HEK293 (cell line): Measurements from ENCODE around the gene CDT1.

Experiments used
- ELK4 ChIP-seq: IDR thresholded peaks from 2 replicates; pipeline ENCODE4 v1.6.1; 2011; ENCODE audit warnings: mild to moderate bottlenecking, low read depth, low read length, borderline replicate concordance
- GLI4 ChIP-seq: fragments of 450-650 bp; formaldehyde crosslinking; IDR thresholded peaks from 2 replicates; pipeline ENCODE4 v1.5.1; 2016; ENCODE audit warnings: missing biosample characterization, missing genetic modification characterization
- GLIS1 ChIP-seq: fragments of 450-650 bp; formaldehyde crosslinking; IDR thresholded peaks from 2 replicates; pipeline ENCODE4 v1.5.1; 2016; ENCODE audit warnings: missing biosample characterization, missing genetic modification characterization
- OVOL3 ChIP-seq: fragments of 450-650 bp; formaldehyde crosslinking; IDR thresholded peaks from 2 replicates; pipeline ENCODE4 v1.5.1; 2016; ENCODE audit warnings: missing biosample characterization, missing genetic modification characterization
- SCRT2 ChIP-seq: fragments of 450-650 bp; formaldehyde crosslinking; IDR thresholded peaks from 2 replicates; pipeline ENCODE4 v1.5.1; 2016; ENCODE audit warnings: missing biosample characterization, missing genetic modification characterization
- WT1 ChIP-seq: fragments of 450-650 bp; formaldehyde crosslinking; IDR thresholded peaks from 2 replicates; pipeline ENCODE4 v1.5.1; 2016; ENCODE audit warnings: missing biosample characterization, missing genetic modification characterization
- ZBTB21 ChIP-seq: fragments of 450-650 bp; formaldehyde crosslinking; IDR thresholded peaks from 2 replicates; pipeline ENCODE4 v1.5.1; 2017; ENCODE audit warnings: missing biosample characterization, missing genetic modification characterization
- ZBTB44 ChIP-seq: fragments of 450-650 bp; IDR thresholded peaks from 2 replicates; pipeline ENCODE4 v1.5.1; 2018; ENCODE audit warnings: missing biosample characterization, mild to moderate bottlenecking, missing genetic modification characterization
- ZBTB49 ChIP-seq: fragments of 450-650 bp; formaldehyde crosslinking; IDR thresholded peaks from 2 replicates; pipeline ENCODE4 v1.5.1; 2016; ENCODE audit warnings: missing biosample characterization, missing genetic modification characterization, low read depth
- ZBTB7A ChIP-seq: fragments of 450-650 bp; formaldehyde crosslinking; IDR thresholded peaks from 2 replicates; pipeline ENCODE4 v1.5.1; 2016; ENCODE audit warnings: low read depth, missing biosample characterization, missing genetic modification characterization
- ZNF10 ChIP-seq: fragments of 450-650 bp; formaldehyde crosslinking; IDR thresholded peaks from 2 replicates; pipeline ENCODE4 v1.5.1; 2017; ENCODE audit warnings: missing biosample characterization, missing genetic modification characterization
- ZNF112 ChIP-seq: fragments of 450-650 bp; formaldehyde crosslinking; IDR thresholded peaks from 2 replicates; pipeline ENCODE4 v1.5.0; 2017; ENCODE audit warnings: missing biosample characterization, missing genetic modification characterization
- ZNF133 ChIP-seq: fragments of 450-650 bp; formaldehyde crosslinking; IDR thresholded peaks from 2 replicates; pipeline ENCODE4 v1.5.1; 2016; ENCODE audit warnings: missing biosample characterization, missing genetic modification characterization
- ZNF157 ChIP-seq: fragments of 450-650 bp; formaldehyde crosslinking; IDR thresholded peaks from 2 replicates; pipeline ENCODE4 v1.5.1; 2016; ENCODE audit warnings: missing biosample characterization, missing genetic modification characterization
- ZNF223 ChIP-seq: fragments of 450-650 bp; formaldehyde crosslinking; IDR thresholded peaks from 2 replicates; pipeline ENCODE4 v1.5.1; 2016; ENCODE audit warnings: missing biosample characterization, missing genetic modification characterization
- ZNF23 ChIP-seq: fragments of 450-650 bp; formaldehyde crosslinking; IDR thresholded peaks from 2 replicates; pipeline ENCODE4 v1.5.1; 2016; ENCODE audit warnings: missing biosample characterization, missing genetic modification characterization, borderline replicate concordance
- ZNF239 ChIP-seq: fragments of 450-650 bp; formaldehyde crosslinking; IDR thresholded peaks from 2 replicates; pipeline ENCODE4 v1.5.1; 2016; ENCODE audit warnings: missing biosample characterization, missing genetic modification characterization
- ZNF280C ChIP-seq: fragments of 450-650 bp; formaldehyde crosslinking; IDR thresholded peaks from 2 replicates; pipeline ENCODE4 v1.5.1; 2016; ENCODE audit warnings: missing biosample characterization, missing genetic modification characterization
- ZNF366 ChIP-seq: fragments of 450-650 bp; formaldehyde crosslinking; conservative IDR thresholded peaks from 2 replicates; pipeline ENCODE4 v1.5.1; 2016; ENCODE audit warnings: missing biosample characterization, missing genetic modification characterization
- ZNF488 ChIP-seq: fragments of 450-650 bp; formaldehyde crosslinking; IDR thresholded peaks from 2 replicates; pipeline ENCODE4 v1.5.1; 2016; ENCODE audit warnings: missing biosample characterization, missing genetic modification characterization
- ZNF529 ChIP-seq: fragments of 450-650 bp; formaldehyde crosslinking; IDR thresholded peaks from 2 replicates; pipeline ENCODE4 v1.5.1; 2017; ENCODE audit warnings: missing genetic modification characterization, missing biosample characterization; ENCODE audit not compliant: insufficient replicate concordance
- ZNF561 ChIP-seq: fragments of 450-650 bp; IDR thresholded peaks from 2 replicates; pipeline ENCODE4 v1.5.1; 2018; ENCODE audit warnings: missing biosample characterization, missing genetic modification characterization, borderline replicate concordance
- ZNF623 ChIP-seq: fragments of 450-650 bp; formaldehyde crosslinking; IDR thresholded peaks from 2 replicates; pipeline ENCODE4 v1.5.1; 2016; ENCODE audit warnings: missing biosample characterization, missing genetic modification characterization
- ZNF654 ChIP-seq: fragments of 450-650 bp; formaldehyde crosslinking; IDR thresholded peaks from 2 replicates; pipeline ENCODE4 v1.5.1; 2016; ENCODE audit warnings: low read depth, missing biosample characterization, missing genetic modification characterization
- ZNF660 ChIP-seq: fragments of 450-650 bp; IDR thresholded peaks from 2 replicates; pipeline ENCODE4 v1.5.1; 2018; ENCODE audit warnings: missing biosample characterization, mild to moderate bottlenecking, missing genetic modification characterization
- ZNF768 ChIP-seq: fragments of 450-650 bp; formaldehyde crosslinking; IDR thresholded peaks from 2 replicates; pipeline ENCODE4 v1.5.1; 2018; ENCODE audit warnings: missing biosample characterization, mild to moderate bottlenecking, missing genetic modification characterization
- TF ChIP-seq, protein P1 (sequence below): fragments of 450-650 bp; formaldehyde crosslinking; IDR thresholded peaks from 2 replicates; pipeline ENCODE4 v1.5.1; 2017; ENCODE audit warnings: missing biosample characterization, missing genetic modification characterization
- TF ChIP-seq, protein P2 (sequence below): fragments of 450-650 bp; formaldehyde crosslinking; IDR thresholded peaks from 2 replicates; pipeline ENCODE4 v1.5.1; 2017; ENCODE audit warnings: missing biosample characterization, mild to moderate bottlenecking, missing genetic modification characterization, moderate library complexity

CDT1 gene

DNA sequence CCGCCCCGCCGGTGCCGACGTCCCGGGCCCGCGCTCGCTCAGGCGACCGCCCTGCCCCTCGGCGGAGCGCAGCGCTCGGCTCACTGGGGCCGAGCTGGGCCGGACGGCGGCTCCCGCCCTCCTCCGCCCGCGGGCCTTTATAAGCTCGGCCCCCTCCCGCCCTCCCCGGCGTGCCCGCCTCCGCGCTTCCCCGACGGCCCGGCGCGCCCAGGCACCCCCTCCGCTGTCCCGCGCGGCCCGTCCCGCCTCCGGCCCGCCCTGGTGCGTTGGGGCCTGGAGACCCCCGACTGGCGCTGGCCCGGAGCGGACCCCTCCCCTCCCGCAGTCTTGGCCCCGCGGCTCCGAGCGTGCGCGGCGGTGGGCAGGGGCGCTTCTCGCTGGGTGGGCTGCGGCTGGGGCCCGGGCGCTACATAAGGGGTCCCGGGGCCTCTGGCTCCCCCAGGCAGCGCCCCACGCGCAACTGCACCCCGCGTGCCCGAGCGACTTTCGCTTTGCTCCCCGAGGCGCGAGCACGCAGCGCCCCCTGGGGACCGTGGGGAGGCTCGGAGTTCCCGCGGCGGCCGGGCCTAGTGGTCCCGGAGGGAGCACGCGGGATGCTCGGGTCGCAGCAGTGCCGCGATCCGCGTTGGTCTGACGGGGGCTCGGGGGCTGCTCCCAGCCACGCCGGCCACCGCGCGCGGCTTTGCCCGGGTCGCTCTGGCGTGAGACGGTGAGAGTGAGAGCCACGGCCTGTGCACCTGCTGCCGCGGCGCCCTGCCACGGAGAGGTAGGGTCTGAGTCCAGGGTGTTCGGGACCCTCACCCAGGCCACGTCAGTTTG, 18.3 kb upstream of the CDT1 start, which contains the start of gene PIEZO1 (continued):
- no peak for TF ChIP-seq ELK4
- TF ChIP-seq ZNF112 (tag by site-specific recombination), result no peak
- TF ChIP-seq ZNF280C (tag by site-specific recombination), result no peak
- TF ChIP-seq ZNF660 (tag by site-specific recombination), result 0 out of 2 replicates have a peak, but pooled peaks have one; percentile 65
- no peak for TF ChIP-seq ZNF157 (tag by site-specific recombination)
- TF ChIP-seq ZBTB49 (tag by site-specific recombination), result no peak
- peak; percentile 41; the same call in 1 of the 2 replicates for TF ChIP-seq ZNF10
- no peak for TF ChIP-seq ZNF768
- no peak for TF ChIP-seq ZNF239 (tag by site-specific recombination)
- TF ChIP-seq GLI4 (tag by site-specific recombination), result no peak
- TF ChIP-seq SCRT2 (tag by site-specific recombination), result no peak
- TF ChIP-seq ZNF623 (tag by site-specific recombination), result no peak
- TF ChIP-seq ZBTB21, result no peak
- no peak for TF ChIP-seq OVOL3 (tag by site-specific recombination)
- TF ChIP-seq ZNF23 (tag by site-specific recombination), result no peak
- no peak for TF ChIP-seq ZNF366 (tag by site-specific recombination)
- TF ChIP-seq, protein P1, sequence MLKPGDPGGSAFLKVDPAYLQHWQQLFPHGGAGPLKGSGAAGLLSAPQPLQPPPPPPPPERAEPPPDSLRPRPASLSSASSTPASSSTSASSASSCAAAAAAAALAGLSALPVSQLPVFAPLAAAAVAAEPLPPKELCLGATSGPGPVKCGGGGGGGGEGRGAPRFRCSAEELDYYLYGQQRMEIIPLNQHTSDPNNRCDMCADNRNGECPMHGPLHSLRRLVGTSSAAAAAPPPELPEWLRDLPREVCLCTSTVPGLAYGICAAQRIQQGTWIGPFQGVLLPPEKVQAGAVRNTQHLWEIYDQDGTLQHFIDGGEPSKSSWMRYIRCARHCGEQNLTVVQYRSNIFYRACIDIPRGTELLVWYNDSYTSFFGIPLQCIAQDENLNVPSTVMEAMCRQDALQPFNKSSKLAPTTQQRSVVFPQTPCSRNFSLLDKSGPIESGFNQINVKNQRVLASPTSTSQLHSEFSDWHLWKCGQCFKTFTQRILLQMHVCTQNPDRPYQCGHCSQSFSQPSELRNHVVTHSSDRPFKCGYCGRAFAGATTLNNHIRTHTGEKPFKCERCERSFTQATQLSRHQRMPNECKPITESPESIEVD (tag by site-specific recombination), result no peak
- no peak for TF ChIP-seq ZNF488 (tag by site-specific recombination)
- peak; percentile 51 for TF ChIP-seq GLIS1 (tag by site-specific recombination)
- TF ChIP-seq ZBTB44 (tag by site-specific recombination), result 0 out of 2 replicates have a peak, but pooled peaks have one; percentile 49
- TF ChIP-seq ZNF561 (tag by site-specific recombination), result peak; percentile 69
- TF ChIP-seq ZNF133 (tag by site-specific recombination), result 0 out of 2 replicates have a peak, but pooled peaks have one; percentile 18
- no peak for TF ChIP-seq WT1
- TF ChIP-seq, protein P2, sequence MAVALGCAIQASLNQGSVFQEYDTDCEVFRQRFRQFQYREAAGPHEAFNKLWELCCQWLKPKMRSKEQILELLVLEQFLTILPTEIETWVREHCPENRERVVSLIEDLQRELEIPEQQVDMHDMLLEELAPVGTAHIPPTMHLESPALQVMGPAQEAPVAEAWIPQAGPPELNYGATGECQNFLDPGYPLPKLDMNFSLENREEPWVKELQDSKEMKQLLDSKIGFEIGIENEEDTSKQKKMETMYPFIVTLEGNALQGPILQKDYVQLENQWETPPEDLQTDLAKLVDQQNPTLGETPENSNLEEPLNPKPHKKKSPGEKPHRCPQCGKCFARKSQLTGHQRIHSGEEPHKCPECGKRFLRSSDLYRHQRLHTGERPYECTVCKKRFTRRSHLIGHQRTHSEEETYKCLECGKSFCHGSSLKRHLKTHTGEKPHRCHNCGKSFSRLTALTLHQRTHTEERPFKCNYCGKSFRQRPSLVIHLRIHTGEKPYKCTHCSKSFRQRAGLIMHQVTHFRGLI, result no peak
- TF ChIP-seq ZNF223 (tag by site-specific recombination), result no peak
- no peak for TF ChIP-seq ZNF529 (tag by site-specific recombination)
- 0 out of 2 replicates have a peak, but pooled peaks have one; percentile 10 for TF ChIP-seq ZNF654 (tag by site-specific recombination)
- 0 out of 2 replicates have a peak, but pooled peaks have one; percentile 50 for TF ChIP-seq ZBTB7A (tag by site-specific recombination)
